GM19025 (cell line): ENCODE measurements around the gene DTNB.
A peak's percentile ranks its signal among the peaks of the same experiment; 100 is the strongest.
"Not testable (repeated sequence)": the region's sequence is repeated elsewhere in the genome, so short reads cannot be mapped to it uniquely, and the experiment has no call there.

ENCODE experiments used
- ATAC-seq: cut with Tn5 transposase; IDR thresholded peaks from one replicate; pipeline ENCODE4 v1.9.1; 2021; ENCODE audit warnings: mild to moderate bottlenecking, low read depth, moderate library complexity; ENCODE audit not compliant: unreplicated experiment

Gene DTNB

GRCh38 chr2:25684577-25685473 lies 11.4 kb upstream of the DTNB start:
- ATAC-seq: no peak

GRCh38 chr2:25682082-25682481 lies 8.7 kb upstream of the DTNB start:
- no peak for ATAC-seq

- no peak for ATAC-seq
Observed at GRCh38 chr2:25677877-25678276, 4.5 kb upstream of the DTNB start.

- no peak for ATAC-seq
Observed at GRCh38 chr2:25674077-25674362, 643 bp upstream of the DTNB start.

GRCh38 chr2:25672494-25673299 lies 680 bp downstream of the DTNB start:
- peak; percentile 55 for ATAC-seq

GRCh38 chr2:25671622-25672021 lies 1.8 kb downstream of the DTNB start:
- no peak for ATAC-seq

- ATAC-seq: no peak
Observed at GRCh38 chr2:25669520-25669919, 3.9 kb downstream of the DTNB start.

- no peak for ATAC-seq
Observed at GRCh38 chr2:25666218-25666617, 7.2 kb downstream of the DTNB start.

- not testable (repeated sequence) for ATAC-seq
Observed at GRCh38 chr2:25665429-25665828, 7.9 kb downstream of the DTNB start.

- ATAC-seq: no peak
Observed at GRCh38 chr2:25664965-25665307, 8.4 kb downstream of the DTNB start.

- ATAC-seq: no peak
Observed at GRCh38 chr2:25664183-25664964, 9.0 kb downstream of the DTNB start.

- no peak for ATAC-seq
Observed at GRCh38 chr2:25655316-25655715, 18.1 kb downstream of the DTNB start.

- ATAC-seq: no peak
Observed at GRCh38 chr2:25654801-25655200, 18.6 kb downstream of the DTNB start.

GRCh38 chr2:25651782-25652455 lies 21.5 kb downstream of the DTNB start:
- no peak for ATAC-seq

- no peak for ATAC-seq
Observed at GRCh38 chr2:25651066-25651465, 22.3 kb downstream of the DTNB start.

GRCh38 chr2:25650256-25650655 lies 23.1 kb downstream of the DTNB start:
- no peak for ATAC-seq

- ATAC-seq: no peak
Observed at GRCh38 chr2:25649786-25650185, 23.6 kb downstream of the DTNB start.

GRCh38 chr2:25642298-25642697 lies 31.1 kb downstream of the DTNB start:
- ATAC-seq: no peak

GRCh38 chr2:25639696-25640095 lies 33.7 kb downstream of the DTNB start:
- ATAC-seq: no peak

GRCh38 chr2:25639131-25639530 lies 34.2 kb downstream of the DTNB start:
- ATAC-seq: no peak

GRCh38 chr2:25635797-25636196 lies 37.6 kb downstream of the DTNB start:
- ATAC-seq: no peak
